HEK293 (cell line): Measurements from ENCODE around the gene NEK1.

Experiments used
- BCL11B ChIP-seq: fragments of 450-650 bp; formaldehyde crosslinking; IDR thresholded peaks from 2 replicates; pipeline ENCODE4 v1.5.1; 2016; ENCODE audit warnings: low read depth, missing biosample characterization, missing genetic modification characterization
- ZBTB1 ChIP-seq: fragments of 450-650 bp; formaldehyde crosslinking; IDR thresholded peaks from 2 replicates; pipeline ENCODE4 v1.5.1; 2016; ENCODE audit warnings: missing biosample characterization, missing genetic modification characterization
- ZBTB21 ChIP-seq: fragments of 450-650 bp; formaldehyde crosslinking; IDR thresholded peaks from 2 replicates; pipeline ENCODE4 v1.5.1; 2017; ENCODE audit warnings: missing biosample characterization, missing genetic modification characterization
- ZNF530 ChIP-seq: fragments of 450-650 bp; formaldehyde crosslinking; IDR thresholded peaks from 2 replicates; pipeline ENCODE4 v1.5.1; 2016; ENCODE audit warnings: low read depth, missing biosample characterization, missing genetic modification characterization
- TF ChIP-seq, protein P1 (sequence below): fragments of 450-650 bp; formaldehyde crosslinking; IDR thresholded peaks from 2 replicates; pipeline ENCODE4 v1.5.1; 2016; ENCODE audit warnings: missing biosample characterization, missing genetic modification characterization

GRCh38 chr4:169658196-169658595 is 45.8 kb upstream of the NEK1 start:
- TF ChIP-seq ZBTB21 (tag by site-specific recombination) (no peak), BCL11B (tag by site-specific recombination) (no peak), ZBTB1 (tag by site-specific recombination) (no peak), ZNF530 (tag by site-specific recombination) (no peak)
- TF ChIP-seq, protein P1, sequence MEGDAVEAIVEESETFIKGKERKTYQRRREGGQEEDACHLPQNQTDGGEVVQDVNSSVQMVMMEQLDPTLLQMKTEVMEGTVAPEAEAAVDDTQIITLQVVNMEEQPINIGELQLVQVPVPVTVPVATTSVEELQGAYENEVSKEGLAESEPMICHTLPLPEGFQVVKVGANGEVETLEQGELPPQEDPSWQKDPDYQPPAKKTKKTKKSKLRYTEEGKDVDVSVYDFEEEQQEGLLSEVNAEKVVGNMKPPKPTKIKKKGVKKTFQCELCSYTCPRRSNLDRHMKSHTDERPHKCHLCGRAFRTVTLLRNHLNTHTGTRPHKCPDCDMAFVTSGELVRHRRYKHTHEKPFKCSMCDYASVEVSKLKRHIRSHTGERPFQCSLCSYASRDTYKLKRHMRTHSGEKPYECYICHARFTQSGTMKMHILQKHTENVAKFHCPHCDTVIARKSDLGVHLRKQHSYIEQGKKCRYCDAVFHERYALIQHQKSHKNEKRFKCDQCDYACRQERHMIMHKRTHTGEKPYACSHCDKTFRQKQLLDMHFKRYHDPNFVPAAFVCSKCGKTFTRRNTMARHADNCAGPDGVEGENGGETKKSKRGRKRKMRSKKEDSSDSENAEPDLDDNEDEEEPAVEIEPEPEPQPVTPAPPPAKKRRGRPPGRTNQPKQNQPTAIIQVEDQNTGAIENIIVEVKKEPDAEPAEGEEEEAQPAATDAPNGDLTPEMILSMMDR (tag by site-specific recombination) = no peak
